Measurements from ENCODE around the gene TSPAN11.

TSPAN11 gene

DNA sequence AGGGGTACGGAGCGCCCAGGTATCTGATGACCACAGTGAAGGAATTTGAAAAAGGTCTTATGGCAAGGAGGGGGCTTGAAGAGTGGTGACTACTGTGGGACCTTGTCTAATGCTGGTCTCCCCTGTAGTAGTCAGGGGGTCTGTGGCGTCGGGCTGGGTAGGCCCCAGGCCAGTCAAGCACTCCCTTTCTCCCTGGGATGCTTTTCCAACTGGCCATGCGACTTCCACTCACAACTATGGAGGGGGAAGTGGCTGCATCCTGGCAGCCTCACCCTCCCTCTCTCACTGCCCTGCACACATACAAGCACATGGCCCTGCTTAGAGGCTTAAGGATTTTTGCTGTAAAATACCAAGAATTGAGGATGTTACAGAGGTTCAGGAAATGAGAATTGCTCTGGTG, 4.1 kb downstream of the TSPAN11 start:
- TF ChIP-seq CSRNP3 (CRISPR knock-in tag; IDR thresholded peaks at IDR 0.05) (no peak), ZNF8 (CRISPR knock-in tag; IDR thresholded peaks at IDR 0.05) (no peak), ZFP3 (CRISPR knock-in tag; IDR thresholded peaks at IDR 0.05) (no peak)
- no peak for ATAC-seq

- TF ChIP-seq BACH2 (CRISPR knock-in tag; IDR thresholded peaks at IDR 0.05; ENCODE audit: borderline replicate concordance) (no peak), ZFP30 (CRISPR knock-in tag; IDR thresholded peaks at IDR 0.05) (no peak), PPARA (CRISPR knock-in tag; IDR thresholded peaks at IDR 0.05; ENCODE audit: borderline replicate concordance) (no peak), ZC3H10 (CRISPR knock-in tag; IDR thresholded peaks at IDR 0.05) (no peak), ARNTL (CRISPR knock-in tag; IDR thresholded peaks at IDR 0.05; ENCODE audit: borderline replicate concordance, low read depth) (no peak), CSDC2 (CRISPR knock-in tag; IDR thresholded peaks at IDR 0.05) (no peak), OSR1 (CRISPR knock-in tag; IDR thresholded peaks at IDR 0.05) (no peak), ZNF8 (CRISPR knock-in tag; IDR thresholded peaks at IDR 0.05) (no peak), ZNF70 (CRISPR knock-in tag; IDR thresholded peaks at IDR 0.05) (no peak), ZNF565 (CRISPR knock-in tag; conservative IDR thresholded peaks at IDR 0.05; ENCODE audit: low read depth) (no peak), RARB (CRISPR knock-in tag; IDR thresholded peaks at IDR 0.05) (no peak), TCF4 (CRISPR knock-in tag; IDR thresholded peaks at IDR 0.05; ENCODE audit: borderline replicate concordance) (no peak), SNAI2 (CRISPR knock-in tag; IDR thresholded peaks at IDR 0.05) (no peak), CSRNP3 (CRISPR knock-in tag; IDR thresholded peaks at IDR 0.05) (no peak), TOX (CRISPR knock-in tag; IDR thresholded peaks at IDR 0.05; ENCODE audit: borderline replicate concordance) (no peak), ZFP3 (CRISPR knock-in tag; IDR thresholded peaks at IDR 0.05) (no peak)
- no peak for ATAC-seq
Measured at GRCh38 chr12:30932881-30933280, 6.3 kb downstream of the TSPAN11 start.

DNA sequence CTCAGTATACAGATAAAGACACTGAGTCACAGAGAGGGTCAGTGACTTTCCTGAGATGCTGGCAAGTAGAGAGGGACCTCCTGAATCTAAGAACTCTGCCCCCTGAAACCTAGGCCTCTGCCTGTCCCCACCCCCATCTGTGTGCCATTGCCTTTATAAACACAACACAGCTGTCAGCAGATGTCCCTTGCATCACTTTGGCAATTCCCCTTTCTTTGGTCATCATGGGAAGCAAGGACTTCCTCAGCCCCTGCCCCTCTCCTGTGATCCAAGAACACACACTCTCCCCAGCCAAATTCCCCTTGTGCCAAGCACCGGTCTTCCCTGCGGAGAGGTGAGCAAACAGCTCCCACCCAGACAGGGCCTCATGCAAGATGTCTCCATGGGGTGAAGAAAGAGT, 8.3 kb downstream of the TSPAN11 start:
- no peak for TF ChIP-seq ZNF565 (CRISPR knock-in tag; conservative IDR thresholded peaks at IDR 0.05; ENCODE audit: low read depth)
- TF ChIP-seq PPARA (CRISPR knock-in tag; IDR thresholded peaks at IDR 0.05; ENCODE audit: borderline replicate concordance), result no peak
- no peak for TF ChIP-seq ARNTL (CRISPR knock-in tag; IDR thresholded peaks at IDR 0.05; ENCODE audit: borderline replicate concordance, low read depth)
- TF ChIP-seq OSR1 (CRISPR knock-in tag; IDR thresholded peaks at IDR 0.05), result no peak
- TF ChIP-seq TCF4 (CRISPR knock-in tag; IDR thresholded peaks at IDR 0.05; ENCODE audit: borderline replicate concordance), result no peak
- TF ChIP-seq, protein P1, sequence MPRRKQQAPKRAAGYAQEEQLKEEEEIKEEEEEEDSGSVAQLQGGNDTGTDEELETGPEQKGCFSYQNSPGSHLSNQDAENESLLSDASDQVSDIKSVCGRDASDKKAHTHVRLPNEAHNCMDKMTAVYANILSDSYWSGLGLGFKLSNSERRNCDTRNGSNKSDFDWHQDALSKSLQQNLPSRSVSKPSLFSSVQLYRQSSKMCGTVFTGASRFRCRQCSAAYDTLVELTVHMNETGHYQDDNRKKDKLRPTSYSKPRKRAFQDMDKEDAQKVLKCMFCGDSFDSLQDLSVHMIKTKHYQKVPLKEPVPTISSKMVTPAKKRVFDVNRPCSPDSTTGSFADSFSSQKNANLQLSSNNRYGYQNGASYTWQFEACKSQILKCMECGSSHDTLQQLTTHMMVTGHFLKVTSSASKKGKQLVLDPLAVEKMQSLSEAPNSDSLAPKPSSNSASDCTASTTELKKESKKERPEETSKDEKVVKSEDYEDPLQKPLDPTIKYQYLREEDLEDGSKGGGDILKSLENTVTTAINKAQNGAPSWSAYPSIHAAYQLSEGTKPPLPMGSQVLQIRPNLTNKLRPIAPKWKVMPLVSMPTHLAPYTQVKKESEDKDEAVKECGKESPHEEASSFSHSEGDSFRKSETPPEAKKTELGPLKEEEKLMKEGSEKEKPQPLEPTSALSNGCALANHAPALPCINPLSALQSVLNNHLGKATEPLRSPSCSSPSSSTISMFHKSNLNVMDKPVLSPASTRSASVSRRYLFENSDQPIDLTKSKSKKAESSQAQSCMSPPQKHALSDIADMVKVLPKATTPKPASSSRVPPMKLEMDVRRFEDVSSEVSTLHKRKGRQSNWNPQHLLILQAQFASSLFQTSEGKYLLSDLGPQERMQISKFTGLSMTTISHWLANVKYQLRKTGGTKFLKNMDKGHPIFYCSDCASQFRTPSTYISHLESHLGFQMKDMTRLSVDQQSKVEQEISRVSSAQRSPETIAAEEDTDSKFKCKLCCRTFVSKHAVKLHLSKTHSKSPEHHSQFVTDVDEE (CRISPR knock-in tag; IDR thresholded peaks at IDR 0.05), result no peak
- no peak for TF ChIP-seq BACH2 (CRISPR knock-in tag; IDR thresholded peaks at IDR 0.05; ENCODE audit: borderline replicate concordance)
- no peak for TF ChIP-seq RARB (CRISPR knock-in tag; IDR thresholded peaks at IDR 0.05)
- no peak for TF ChIP-seq ZNF70 (CRISPR knock-in tag; IDR thresholded peaks at IDR 0.05)
- TF ChIP-seq ZFP3 (CRISPR knock-in tag; IDR thresholded peaks at IDR 0.05), result no peak
- TF ChIP-seq, protein P2, sequence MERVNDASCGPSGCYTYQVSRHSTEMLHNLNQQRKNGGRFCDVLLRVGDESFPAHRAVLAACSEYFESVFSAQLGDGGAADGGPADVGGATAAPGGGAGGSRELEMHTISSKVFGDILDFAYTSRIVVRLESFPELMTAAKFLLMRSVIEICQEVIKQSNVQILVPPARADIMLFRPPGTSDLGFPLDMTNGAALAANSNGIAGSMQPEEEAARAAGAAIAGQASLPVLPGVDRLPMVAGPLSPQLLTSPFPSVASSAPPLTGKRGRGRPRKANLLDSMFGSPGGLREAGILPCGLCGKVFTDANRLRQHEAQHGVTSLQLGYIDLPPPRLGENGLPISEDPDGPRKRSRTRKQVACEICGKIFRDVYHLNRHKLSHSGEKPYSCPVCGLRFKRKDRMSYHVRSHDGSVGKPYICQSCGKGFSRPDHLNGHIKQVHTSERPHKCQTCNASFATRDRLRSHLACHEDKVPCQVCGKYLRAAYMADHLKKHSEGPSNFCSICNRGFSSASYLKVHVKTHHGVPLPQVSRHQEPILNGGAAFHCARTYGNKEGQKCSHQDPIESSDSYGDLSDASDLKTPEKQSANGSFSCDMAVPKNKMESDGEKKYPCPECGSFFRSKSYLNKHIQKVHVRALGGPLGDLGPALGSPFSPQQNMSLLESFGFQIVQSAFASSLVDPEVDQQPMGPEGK (CRISPR knock-in tag; IDR thresholded peaks at IDR 0.05; ENCODE audit: borderline replicate concordance), result no peak
- no peak for TF ChIP-seq ZC3H10 (CRISPR knock-in tag; IDR thresholded peaks at IDR 0.05)
- no peak for TF ChIP-seq ESRRG (CRISPR knock-in tag; IDR thresholded peaks at IDR 0.05)
- no peak for TF ChIP-seq CREB5 (CRISPR knock-in tag; IDR thresholded peaks at IDR 0.05; ENCODE audit: low read depth)
- no peak for TF ChIP-seq GLIS3 (CRISPR knock-in tag; IDR thresholded peaks at IDR 0.05)
- TF ChIP-seq ISL1 (CRISPR knock-in tag; IDR thresholded peaks at IDR 0.05), result no peak
- no peak for TF ChIP-seq ZFP30 (CRISPR knock-in tag; IDR thresholded peaks at IDR 0.05)
- ATAC-seq, result no peak

All from SK-N-SH treated with all-trans-retinoic acid at 6 μM for 48 hours (cell line).